ENCODE data around the gene RPL31.
A peak's percentile ranks its signal among the peaks of the same experiment; 100 is the strongest.

The RPL31 gene
- total RNA-seq: 1,079 to 1,108 reads per million in 2 donors

GRCh38 chr2:101001691-101002561 is at the start of gene RPL31:
Gene RPL31 (plus strand): TSS chr2:101002289. CDS start chr2:101002702, 413 bp downstream.
- peak; percentile 94 for DNase-seq

GRCh38 chr2:100952512-100952911 is 49.6 kb upstream of the RPL31 start:
- DNase-seq: no peak

GRCh38 chr2:100953406-100954043 is 48.6 kb upstream of the RPL31 start:
- no peak for DNase-seq

- DNase-seq: no peak
Measured at GRCh38 chr2:100954044-100954420, 48.1 kb upstream of the RPL31 start.

GRCh38 chr2:100955226-100955625 is 46.9 kb upstream of the RPL31 start:
- DNase-seq: no peak

GRCh38 chr2:100956081-100956480 is 46.0 kb upstream of the RPL31 start:
- DNase-seq: no peak

- DNase-seq: no peak
Measured at GRCh38 chr2:100957996-100958653, 44.0 kb upstream of the RPL31 start.

GRCh38 chr2:100959225-100959880 is 42.7 kb upstream of the RPL31 start:
- no peak for DNase-seq

GRCh38 chr2:100960688-100961087 is 41.4 kb upstream of the RPL31 start:
- no peak for DNase-seq

GRCh38 chr2:100962366-100963025 is 39.6 kb upstream of the RPL31 start:
- DNase-seq: no peak

- no peak for DNase-seq
Measured at GRCh38 chr2:100963026-100963375, 39.1 kb upstream of the RPL31 start.

GRCh38 chr2:100964222-100964621 is 37.9 kb upstream of the RPL31 start:
- no peak for DNase-seq

- no peak for DNase-seq
Measured at GRCh38 chr2:100964681-100965169, 37.4 kb upstream of the RPL31 start.

GRCh38 chr2:100965596-100965995 is 36.5 kb upstream of the RPL31 start:
- DNase-seq: no peak

- no peak for DNase-seq
Measured at GRCh38 chr2:100967716-100968115, 34.4 kb upstream of the RPL31 start.

- DNase-seq: no peak
Measured at GRCh38 chr2:100968146-100969145, 33.6 kb upstream of the RPL31 start.

GRCh38 chr2:100969998-100970397 is 32.1 kb upstream of the RPL31 start:
- DNase-seq: no peak

- no peak for DNase-seq
Measured at GRCh38 chr2:100971221-100971620, 30.9 kb upstream of the RPL31 start.

- no peak for DNase-seq
Measured at GRCh38 chr2:100972452-100972851, 29.6 kb upstream of the RPL31 start.

- no peak for DNase-seq
Measured at GRCh38 chr2:100974712-100975520, 27.2 kb upstream of the RPL31 start.

- no peak for DNase-seq
Measured at GRCh38 chr2:100975521-100975785, 26.6 kb upstream of the RPL31 start.
